ENCODE data around the gene CTSD. TPM values are rescaled to one million over a fixed set of nuclear protein-coding genes. Genes with fewer than 3 reads are reported as not detected.

The CTSD gene
- total and polyA plus RNA-seq, 8 donors = 231 to 596 (median 310) TPM

GRCh38 chr11:1718326-1718725, 45.4 kb downstream of the CTSD start:
- no peak overlapping the region for H3K27ac ChIP-seq
- H3K36me3 ChIP-seq = no peaks in the 10 kb centered on the region
- no peaks in the 10 kb centered on the region for H3K27me3 ChIP-seq
- DNase-seq = no peak
- 88 to 94% methylated on average over 15 of the region's 15 CpGs for WGBS, 2 donors
- H3K4me1 ChIP-seq = no peaks in the 10 kb centered on the region
- intact Hi-C loops (cut with DNase I) = no loop called here
- FAIRE-seq = no peak
- no peak for TF ChIP-seq CTCF (IDR thresholded peaks at IDR 0.05)
- H3K9me3 ChIP-seq = no peaks in the 10 kb centered on the region
- no peak for ATAC-seq
- no peak overlapping the region for H3K4me3 ChIP-seq

GRCh38 chr11:1717745-1718144, 46.0 kb downstream of the CTSD start:
- TF ChIP-seq CTCF (IDR thresholded peaks at IDR 0.05) = no peak
- WGBS, 2 donors = 78 to 88% methylated on average over 8 of the region's 8 CpGs
- H3K36me3 ChIP-seq = no peaks in the 10 kb centered on the region
- DNase-seq (no peak), ATAC-seq (no peak), FAIRE-seq (no peak)
- intact Hi-C loops (cut with DNase I) = no loop called here
- no peaks in the 10 kb centered on the region for H3K4me1 ChIP-seq
- H3K27ac ChIP-seq = no peak overlapping the region
- no peak overlapping the region for H3K4me3 ChIP-seq
- no peaks in the 10 kb centered on the region for H3K9me3 ChIP-seq
- no peaks in the 10 kb centered on the region for H3K27me3 ChIP-seq

GRCh38 chr11:1714908-1715885, 48.5 kb downstream of the CTSD start:
- no peaks in the 10 kb centered on the region for H3K27me3 ChIP-seq
- no peak for ATAC-seq
- no peak for TF ChIP-seq CTCF (IDR thresholded peaks at IDR 0.05)
- no peaks in the 10 kb centered on the region for H3K36me3 ChIP-seq
- no peak for DNase-seq
- no peaks in the 10 kb centered on the region for H3K9me3 ChIP-seq
- intact Hi-C loops (cut with DNase I) = no loop called here
- no peaks in the 10 kb centered on the region for H3K4me1 ChIP-seq
- FAIRE-seq = no peak
- WGBS, 2 donors = 71% methylated on average over 24 of the region's 24 CpGs
- no peak overlapping the region for H3K4me3 ChIP-seq
- no peak overlapping the region for H3K27ac ChIP-seq

- no peak for TF ChIP-seq CTCF (IDR thresholded peaks at IDR 0.05)
- Histone ChIP-seq H3K27ac (no peak overlapping the region), H3K36me3 (no peaks in the 10 kb centered on the region), H3K27me3 (no peaks in the 10 kb centered on the region), H3K4me3 (no peak overlapping the region), H3K4me1 (no peaks in the 10 kb centered on the region), H3K9me3 (no peaks in the 10 kb centered on the region)
- ATAC-seq = no peak
- intact Hi-C loops (cut with DNase I) = no loop called here
- no peak for FAIRE-seq
- no peak for DNase-seq
- WGBS, 2 donors = 76 to 85% methylated on average over 10 of the region's 10 CpGs
Measured at GRCh38 chr11:1708716-1709115, 55.0 kb downstream of the CTSD start.

- H3K27ac ChIP-seq = no peak overlapping the region
- ATAC-seq (no peak), DNase-seq (no peak), FAIRE-seq (no peak)
- no peak overlapping the region for H3K4me3 ChIP-seq
- no peak for TF ChIP-seq CTCF (IDR thresholded peaks at IDR 0.05)
- WGBS, 2 donors = 22 to 27% methylated on average over 4 of the region's 4 CpGs
- no peaks in the 10 kb centered on the region for H3K27me3 ChIP-seq
- intact Hi-C loops (cut with DNase I) = no loop called here
- no peaks in the 10 kb centered on the region for H3K36me3 ChIP-seq
- H3K9me3 ChIP-seq = no peaks in the 10 kb centered on the region
- no peaks in the 10 kb centered on the region for H3K4me1 ChIP-seq
Measured at GRCh38 chr11:1707751-1708150, 56.0 kb downstream of the CTSD start.

Data from pancreas (tissue), 10 donors.